HUES48 (cell line): Measurements from ENCODE around the gene UVRAG.

Experiments used
- H3K27ac ChIP-seq: one replicate; pipeline ENCODE4 v1.7.0; 2013; ENCODE audit warnings: low read depth, low read length, inconsistent platforms
- H3K27me3 ChIP-seq: 2 replicates; pipeline ENCODE4 v1.6.1; 2013; ENCODE audit warnings: mild to moderate bottlenecking, low read length; ENCODE audit not compliant: control insufficient read depth, insufficient read depth
- H3K36me3 ChIP-seq: 2 replicates; pipeline ENCODE4 v1.6.1; 2013; ENCODE audit warnings: low read length; ENCODE audit not compliant: control insufficient read depth, insufficient read depth
- H3K4me1 ChIP-seq: 2 replicates; pipeline ENCODE4 v1.6.1; 2013; ENCODE audit warnings: mild to moderate bottlenecking, low read length; ENCODE audit not compliant: control insufficient read depth, insufficient read depth
- H3K4me3 ChIP-seq: 2 replicates; pipeline ENCODE4 v1.5.1; 2013; ENCODE audit warnings: mild to moderate bottlenecking, low read depth, low read length
- H3K9ac ChIP-seq: 2 replicates; pipeline ENCODE4 v1.6.1; 2013; ENCODE audit warnings: mild to moderate bottlenecking, low read depth, low read length, moderate library complexity
- H3K9me3 ChIP-seq: 2 replicates; pipeline ENCODE4 v1.6.1; 2013; ENCODE audit warnings: low read length; ENCODE audit not compliant: control insufficient read depth, insufficient read depth

UVRAG gene

GRCh38 chr11:76151556-76152085 lies 336.6 kb downstream of the UVRAG start:
- no peak overlapping the region for H3K27ac ChIP-seq
- H3K9me3 ChIP-seq: no peaks in the 10 kb centered on the region
- H3K36me3 ChIP-seq: no peaks in the 10 kb centered on the region
- no peak overlapping the region for H3K4me3 ChIP-seq
- peaks cover 3% of the 10 kb centered on the region for H3K4me1 ChIP-seq
- no peak overlapping the region for H3K9ac ChIP-seq
- peaks cover 23% of the 10 kb centered on the region for H3K27me3 ChIP-seq

DNA sequence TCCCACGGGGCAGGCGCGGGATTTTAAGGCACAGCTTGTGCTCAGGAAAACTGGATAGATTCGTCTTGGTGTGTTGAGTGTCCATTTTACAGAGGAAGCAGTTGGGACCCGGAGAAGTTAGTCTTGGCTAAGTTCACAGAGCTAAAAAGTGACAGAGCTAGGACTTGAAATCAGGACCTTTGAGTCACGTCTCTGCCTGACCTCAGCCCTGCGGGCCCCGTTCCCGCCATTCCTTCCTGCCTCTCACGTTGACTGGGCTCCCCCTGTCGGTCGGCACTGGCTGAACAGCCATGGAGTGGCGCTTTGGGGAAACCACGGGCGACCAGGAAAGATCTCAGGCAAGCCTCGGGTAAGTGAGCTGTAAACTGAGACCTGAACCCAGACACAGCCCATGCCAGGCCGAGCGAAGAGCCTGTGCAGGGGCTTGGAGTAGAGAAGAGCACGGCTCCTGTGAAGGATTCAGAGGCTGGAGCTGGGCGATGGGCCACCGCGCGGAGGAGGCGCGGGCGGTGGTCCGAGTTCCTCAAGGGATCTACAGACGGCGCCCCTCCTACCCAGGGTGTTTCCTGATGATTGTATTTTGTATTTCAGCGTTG lies 337.2 kb downstream of the UVRAG start:
- peak overlapping the region; percentile 68 for H3K4me3 ChIP-seq

DNA sequence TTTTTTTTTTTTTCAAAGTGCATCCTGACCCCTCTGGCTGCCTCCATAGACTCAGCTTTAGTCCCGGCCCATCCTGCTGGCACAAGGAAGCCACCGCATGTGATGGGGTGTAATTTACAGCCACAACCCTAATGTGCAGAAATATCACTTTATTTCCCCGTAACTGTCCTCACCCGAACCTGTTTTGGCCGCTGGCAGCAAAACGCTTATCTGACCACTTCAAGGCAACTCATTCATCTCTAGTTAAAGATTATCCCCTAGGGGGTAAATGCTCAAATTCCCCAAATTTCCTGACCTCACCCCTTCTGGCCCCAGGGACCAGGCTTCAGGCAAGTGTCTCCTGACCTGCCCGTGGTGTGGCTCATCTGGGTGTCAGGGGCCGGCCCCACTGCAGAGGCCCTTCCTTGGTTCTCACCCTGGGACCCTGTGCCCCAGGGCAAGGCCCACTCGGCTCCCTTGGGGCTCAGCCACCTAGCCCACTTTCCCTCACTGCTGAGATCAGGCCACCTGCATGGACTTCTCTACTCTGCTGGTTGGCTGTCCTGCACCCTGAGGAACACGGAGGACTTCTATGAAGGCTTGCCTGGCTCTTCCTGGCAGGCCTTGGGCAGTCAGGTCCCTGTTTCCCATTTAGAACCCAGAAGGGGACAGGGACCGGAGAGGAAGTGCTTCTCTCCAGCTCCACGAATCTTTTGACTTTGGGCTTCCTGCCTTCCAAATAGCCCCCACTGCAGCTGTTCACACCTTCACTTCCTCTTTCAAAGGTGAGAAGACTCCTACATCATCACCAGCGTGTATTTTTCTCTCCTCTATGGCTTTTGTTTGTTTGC lies 337.9 kb downstream of the UVRAG start:
- Histone ChIP-seq H3K27me3 (peaks cover 23% of the 10 kb centered on the region), H3K9me3 (no peaks in the 10 kb centered on the region), H3K27ac (no peak overlapping the region), H3K4me3 (peak overlapping the region; percentile 68), H3K4me1 (peaks cover 3% of the 10 kb centered on the region), H3K9ac (no peak overlapping the region), H3K36me3 (no peaks in the 10 kb centered on the region)

More for the DNA sequence above, 337.2 kb downstream of the UVRAG start:
- no peak overlapping the region for H3K27ac ChIP-seq
- H3K9ac ChIP-seq: peak overlapping the region; percentile 52; the same call in 1 of the 2 replicates
- H3K27me3 ChIP-seq: peaks cover 23% of the 10 kb centered on the region
- no peaks in the 10 kb centered on the region for H3K9me3 ChIP-seq
- no peaks in the 10 kb centered on the region for H3K36me3 ChIP-seq
- H3K4me1 ChIP-seq: peaks cover 3% of the 10 kb centered on the region

DNA sequence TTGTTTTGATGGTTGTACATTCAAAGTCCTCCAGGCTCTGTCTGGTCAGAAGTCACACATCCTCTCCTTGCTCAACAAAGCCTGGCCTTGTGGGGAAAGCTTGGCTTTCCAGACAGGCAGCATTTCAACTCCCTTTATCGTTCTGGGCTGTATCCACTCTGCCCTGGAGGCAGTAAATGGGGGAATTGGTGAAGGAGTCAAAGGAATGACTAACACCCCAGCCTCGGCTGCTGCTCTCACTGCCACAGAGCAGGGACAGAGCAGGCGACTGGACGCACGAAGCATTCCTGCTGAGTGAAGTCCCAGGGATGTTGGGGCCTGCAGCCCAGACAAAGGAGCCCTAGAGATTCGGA lies 338.5 kb downstream of the UVRAG start:
- no peaks in the 10 kb centered on the region for H3K9me3 ChIP-seq

GRCh38 chr11:76155500-76156227 lies 340.7 kb downstream of the UVRAG start:
- Histone ChIP-seq H3K9me3 (no peaks in the 10 kb centered on the region), H3K27me3 (peaks cover 23% of the 10 kb centered on the region), H3K9ac (no peak overlapping the region), H3K4me3 (no peak overlapping the region), H3K27ac (no peak overlapping the region), H3K4me1 (peaks cover 3% of the 10 kb centered on the region), H3K36me3 (no peaks in the 10 kb centered on the region)

More for the DNA sequence above, 338.5 kb downstream of the UVRAG start:
- peaks cover 23% of the 10 kb centered on the region for H3K27me3 ChIP-seq
- H3K4me3 ChIP-seq: no peak overlapping the region
- H3K4me1 ChIP-seq: peaks cover 3% of the 10 kb centered on the region
- H3K9ac ChIP-seq: no peak overlapping the region
- H3K36me3 ChIP-seq: no peaks in the 10 kb centered on the region
- no peak overlapping the region for H3K27ac ChIP-seq

DNA sequence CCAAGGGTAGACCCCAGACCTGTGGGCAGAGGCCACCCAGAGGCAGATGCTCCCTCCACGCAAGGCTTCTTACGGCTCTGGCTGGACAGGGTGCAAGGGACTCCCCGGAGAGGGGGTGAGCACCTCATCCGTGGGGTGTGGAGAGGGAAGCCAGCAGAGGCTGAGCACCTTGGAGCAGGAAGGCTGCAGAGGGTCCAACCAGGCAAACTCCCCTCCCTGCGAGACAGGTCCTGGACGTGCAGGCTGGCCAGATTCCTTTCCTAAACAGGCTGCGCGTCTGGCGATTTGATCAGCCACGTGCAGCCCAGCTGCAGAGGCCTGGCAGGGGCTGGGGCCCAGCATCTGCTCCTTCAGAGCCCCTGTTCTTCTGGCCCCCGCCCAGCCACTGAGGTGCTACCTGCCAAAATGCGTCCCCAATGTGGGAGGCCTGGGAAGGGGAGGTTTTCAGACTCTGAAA lies 342.0 kb downstream of the UVRAG start:
- peaks cover 3% of the 10 kb centered on the region for H3K4me1 ChIP-seq
- no peak overlapping the region for H3K9ac ChIP-seq
- no peaks in the 10 kb centered on the region for H3K36me3 ChIP-seq

DNA sequence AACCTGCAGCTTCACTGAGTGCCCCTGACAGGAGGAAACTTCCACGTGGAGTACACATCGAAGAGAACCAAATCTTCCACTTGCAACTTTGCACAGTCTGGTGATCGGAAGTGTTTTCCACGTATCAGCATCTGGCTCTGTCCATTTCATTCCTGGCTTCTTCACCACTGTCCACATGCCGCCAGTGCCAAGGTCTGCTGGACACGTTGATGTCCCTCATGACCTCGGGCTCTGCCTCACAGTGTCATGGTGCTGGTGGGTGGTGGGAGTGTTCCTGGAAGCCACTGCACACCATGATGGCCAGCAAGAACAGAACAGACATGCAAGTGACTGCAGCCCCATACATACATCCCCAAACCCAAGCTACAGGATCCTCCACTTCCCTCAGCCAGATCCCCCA lies 342.9 kb downstream of the UVRAG start:
- Histone ChIP-seq H3K36me3 (no peaks in the 10 kb centered on the region), H3K4me3 (no peak overlapping the region), H3K4me1 (peaks cover 1% of the 10 kb centered on the region), H3K27ac (no peak overlapping the region), H3K9me3 (no peaks in the 10 kb centered on the region), H3K27me3 (peaks cover 10% of the 10 kb centered on the region; the same call in 1 of the 2 replicates), H3K9ac (no peak overlapping the region)

More for the DNA sequence above, 342.0 kb downstream of the UVRAG start:
- no peaks in the 10 kb centered on the region for H3K9me3 ChIP-seq
- peaks cover 14% of the 10 kb centered on the region for H3K27me3 ChIP-seq
- H3K27ac ChIP-seq: no peak overlapping the region
- no peak overlapping the region for H3K4me3 ChIP-seq

GRCh38 chr11:76158394-76159302 lies 343.6 kb downstream of the UVRAG start:
- Histone ChIP-seq H3K4me3 (no peak overlapping the region), H3K9ac (no peak overlapping the region), H3K4me1 (no peaks in the 10 kb centered on the region), H3K27me3 (0 out of 2 replicates have a peak, but pooled peaks cover 3% of the 10 kb centered on the region), H3K36me3 (no peaks in the 10 kb centered on the region), H3K9me3 (no peaks in the 10 kb centered on the region), H3K27ac (no peak overlapping the region)

GRCh38 chr11:76159303-76159937 lies 344.4 kb downstream of the UVRAG start:
- Histone ChIP-seq H3K4me1 (no peaks in the 10 kb centered on the region), H3K9me3 (no peaks in the 10 kb centered on the region), H3K4me3 (no peak overlapping the region), H3K27ac (no peak overlapping the region), H3K27me3 (no peaks in the 10 kb centered on the region; the same call in 1 of the 2 replicates), H3K9ac (no peak overlapping the region), H3K36me3 (no peaks in the 10 kb centered on the region)
